ENCODE measurements around the gene ANGPTL8. TPM values are rescaled to one million over a fixed set of nuclear protein-coding genes. Genes with fewer than 3 reads are reported as not detected.
A peak's percentile ranks its signal among the peaks of the same experiment; 100 is the strongest.

ANGPTL8 gene
- total RNA-seq, 4 donors from 2014 or later: 2.0 TPM; not detected in 3

DNA sequence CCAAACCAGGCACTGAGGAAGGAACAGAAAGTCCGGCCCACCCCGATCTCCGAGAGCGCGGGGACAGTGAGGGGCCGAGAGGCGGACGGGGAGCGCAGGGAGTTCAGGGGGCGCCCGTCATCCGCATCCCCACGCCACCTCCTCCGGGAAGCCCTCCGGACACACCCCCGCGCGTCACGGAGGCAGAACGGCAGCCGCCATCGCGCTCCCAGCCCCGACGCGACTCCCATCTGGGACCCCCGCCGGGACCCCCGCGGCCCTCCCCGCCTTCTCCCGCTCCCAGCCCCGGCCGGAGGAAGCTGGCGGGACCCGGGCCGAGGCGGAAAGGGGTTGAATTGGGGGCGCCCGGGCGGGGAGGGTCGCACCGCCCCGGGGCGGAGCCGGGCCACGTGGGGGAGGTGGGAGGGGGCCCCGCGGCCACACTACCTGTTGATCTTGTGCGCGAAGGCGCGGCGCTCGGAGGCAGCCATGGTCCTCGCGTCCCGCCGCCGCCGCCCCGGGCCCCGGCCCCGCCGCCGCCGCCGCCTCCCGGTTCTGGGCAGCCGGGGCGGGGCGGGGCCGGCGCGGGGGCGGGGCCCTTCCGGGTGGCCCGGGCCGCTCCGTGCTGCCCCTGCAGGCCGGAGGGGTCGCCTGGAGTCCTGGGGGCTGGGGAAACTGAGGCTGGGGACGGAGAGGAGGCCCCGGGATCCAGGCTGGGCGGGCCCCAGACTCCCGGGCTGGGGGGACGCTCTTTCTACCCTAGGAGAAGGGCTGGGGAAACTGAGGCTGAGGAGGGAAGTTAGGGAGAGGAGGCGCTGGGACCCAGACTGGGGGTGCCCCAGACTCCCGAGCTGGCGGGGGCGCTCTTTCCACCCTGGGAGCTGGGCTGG, 22.8 kb downstream of the ANGPTL8 start, which contains the start of gene DOCK6:
Gene DOCK6 (minus strand): TSS at position 554 of the 869 bp plus-strand sequence. CDS start 84 bp downstream, at position 470.
- TF ChIP-seq, protein P1, sequence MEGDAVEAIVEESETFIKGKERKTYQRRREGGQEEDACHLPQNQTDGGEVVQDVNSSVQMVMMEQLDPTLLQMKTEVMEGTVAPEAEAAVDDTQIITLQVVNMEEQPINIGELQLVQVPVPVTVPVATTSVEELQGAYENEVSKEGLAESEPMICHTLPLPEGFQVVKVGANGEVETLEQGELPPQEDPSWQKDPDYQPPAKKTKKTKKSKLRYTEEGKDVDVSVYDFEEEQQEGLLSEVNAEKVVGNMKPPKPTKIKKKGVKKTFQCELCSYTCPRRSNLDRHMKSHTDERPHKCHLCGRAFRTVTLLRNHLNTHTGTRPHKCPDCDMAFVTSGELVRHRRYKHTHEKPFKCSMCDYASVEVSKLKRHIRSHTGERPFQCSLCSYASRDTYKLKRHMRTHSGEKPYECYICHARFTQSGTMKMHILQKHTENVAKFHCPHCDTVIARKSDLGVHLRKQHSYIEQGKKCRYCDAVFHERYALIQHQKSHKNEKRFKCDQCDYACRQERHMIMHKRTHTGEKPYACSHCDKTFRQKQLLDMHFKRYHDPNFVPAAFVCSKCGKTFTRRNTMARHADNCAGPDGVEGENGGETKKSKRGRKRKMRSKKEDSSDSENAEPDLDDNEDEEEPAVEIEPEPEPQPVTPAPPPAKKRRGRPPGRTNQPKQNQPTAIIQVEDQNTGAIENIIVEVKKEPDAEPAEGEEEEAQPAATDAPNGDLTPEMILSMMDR (IDR thresholded peaks at IDR 0.05): peak in 3 of 4 experiments; percentile 29 to 56 (median 40)
- TF ChIP-seq POLR2A (IDR thresholded peaks at IDR 0.05) (peak in 1 of 2 donors; percentile 9), POLR2AphosphoS5 (IDR thresholded peaks at IDR 0.05) (no peak), EP300 (IDR thresholded peaks at IDR 0.05) (no peak)
- Histone ChIP-seq H3K27me3 (no peaks in the 10 kb centered on the region), H3K4me1 (peaks cover 0 to 26% (median 4%) of the 10 kb centered on the region in 3 donors), H3K36me3 (no peaks in the 10 kb centered on the region), H3K9me3 (no peaks in the 10 kb centered on the region), H3K27ac (peak within 1 kb of the TSS; percentile 27 to 93 (median 82)), H3K4me3 (peak within 1 kb of the TSS; percentile 87 to 97)
- no CpG with 5 or more reads among the region's 91 CpGs for WGBS, 2 donors (ENCODE audit: low coverage in 1 of 2)
- ATAC-seq: peak; percentile 77

DNA sequence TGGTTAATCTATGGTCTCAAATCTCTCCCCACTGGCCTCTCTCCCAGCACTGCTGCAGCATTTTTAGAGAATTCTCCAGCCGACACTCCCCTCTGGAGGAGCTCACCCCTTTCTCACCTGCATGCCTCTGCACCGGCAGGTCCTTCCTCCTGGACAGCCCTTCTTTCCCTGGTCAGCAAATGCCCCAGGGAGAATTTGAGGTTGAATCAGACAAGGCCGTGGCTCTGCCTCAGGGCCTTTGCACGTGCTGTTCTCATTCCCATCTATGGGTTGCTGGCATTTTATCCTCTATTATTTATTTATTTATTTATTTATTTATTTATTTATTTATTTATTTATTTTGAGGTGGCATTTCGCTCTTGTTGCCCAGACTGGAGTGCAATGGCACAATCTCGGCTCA, 24.3 kb downstream of the ANGPTL8 start:
- Histone ChIP-seq H3K4me1 (peaks cover 0 to 33% (median 7%) of the 10 kb centered on the region in 3 donors), H3K27me3 (no peaks in the 10 kb centered on the region), H3K9me3 (no peaks in the 10 kb centered on the region), H3K4me3 (no peak overlapping the region), H3K36me3 (no peaks in the 10 kb centered on the region), H3K27ac (peak overlapping the region in 2 of 4 donors; percentile 31 to 67)
- WGBS, 2 donors (ENCODE audit: low coverage in 1 of 2): 91 to 100% methylated on average over 4 to 6 of the region's 6 CpGs
- TF ChIP-seq, protein P1 (IDR thresholded peaks at IDR 0.05): no peak
- TF ChIP-seq POLR2AphosphoS5 (IDR thresholded peaks at IDR 0.05): no peak
- TF ChIP-seq POLR2A (IDR thresholded peaks at IDR 0.05): no peak
- TF ChIP-seq EP300 (IDR thresholded peaks at IDR 0.05): no peak
- ATAC-seq: no peak

DNA sequence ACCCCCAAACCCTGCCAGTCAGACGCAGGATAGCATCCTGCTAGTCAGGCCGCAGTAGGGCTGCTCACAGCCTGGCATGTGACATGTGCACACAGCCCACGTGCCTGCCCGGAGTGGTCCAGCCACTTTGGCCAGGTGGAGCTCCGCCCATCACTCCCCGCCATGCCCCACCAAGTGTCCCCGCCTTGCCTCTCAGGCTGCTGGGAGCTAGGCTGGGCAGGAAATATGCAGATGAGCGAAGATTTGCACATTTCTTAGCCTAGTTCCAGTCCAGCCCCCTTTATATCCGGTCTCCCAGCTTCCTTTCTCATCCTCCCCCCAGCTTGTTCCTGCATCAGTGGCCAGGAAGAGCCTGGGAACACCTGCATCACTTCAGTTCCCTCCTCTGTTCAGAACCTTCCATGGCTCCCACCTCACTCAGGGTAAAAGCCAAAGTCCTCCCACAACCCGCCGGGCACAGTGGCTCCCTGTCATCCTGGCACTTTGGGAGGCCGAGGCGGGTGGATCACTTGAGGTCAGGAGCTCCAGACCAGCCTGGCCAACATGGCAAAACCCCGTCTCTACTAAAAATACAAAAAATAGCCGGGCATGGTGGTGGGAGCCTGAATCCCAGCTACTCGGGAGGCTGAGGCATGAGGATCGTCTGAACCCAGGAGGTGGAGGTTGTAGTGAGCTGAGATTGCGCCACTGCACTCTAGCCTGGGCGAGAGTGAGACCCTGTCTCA, 25.2 kb downstream of the ANGPTL8 start:
- TF ChIP-seq POLR2AphosphoS5 (IDR thresholded peaks at IDR 0.05): peak; percentile 5
- TF ChIP-seq, protein P1 (IDR thresholded peaks at IDR 0.05): no peak
- peak; percentile 24 for ATAC-seq
- Histone ChIP-seq H3K27me3 (no peaks in the 10 kb centered on the region), H3K9me3 (no peaks in the 10 kb centered on the region), H3K27ac (peak overlapping the region in 3 of 4 donors; percentile 34 to 67 (median 43)), H3K4me3 (no peak overlapping the region), H3K4me1 (peaks cover 0 to 42% (median 14%) of the 10 kb centered on the region in 3 donors), H3K36me3 (no peaks in the 10 kb centered on the region)
- 60 to 90% methylated on average over 2 to 8 of the region's 19 CpGs for WGBS, 2 donors (ENCODE audit: low coverage in 1 of 2)

DNA sequence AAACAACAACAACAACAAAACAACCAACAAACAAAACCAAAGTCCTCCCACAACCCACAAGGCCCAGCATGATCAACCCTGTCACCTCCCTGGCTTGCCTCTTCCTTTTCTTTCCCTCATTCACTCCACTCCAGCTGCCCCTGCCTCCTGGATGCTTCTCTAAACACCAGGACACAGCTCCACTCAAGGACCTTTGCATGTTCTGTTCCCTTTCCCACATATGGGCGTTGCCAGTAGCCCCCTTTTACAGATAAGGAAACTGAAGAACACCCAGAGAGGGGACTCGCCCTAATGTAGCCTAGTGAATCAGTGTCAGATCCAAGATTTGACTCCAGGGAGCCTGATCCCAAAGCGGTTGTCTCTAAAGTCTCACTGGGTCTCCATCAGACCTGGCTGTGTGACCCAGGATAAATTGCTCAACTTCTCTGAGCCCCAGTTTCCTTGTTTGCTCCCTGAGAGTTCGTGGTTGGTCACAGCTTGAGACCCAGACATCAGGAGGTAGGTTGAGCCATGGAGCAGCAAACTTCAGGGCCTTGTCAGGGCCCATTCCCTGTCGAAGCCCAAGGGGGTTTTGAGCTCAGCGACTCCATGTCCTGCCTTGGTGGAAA, 25.9 kb downstream of the ANGPTL8 start:
- no peaks in the 10 kb centered on the region for H3K27me3 ChIP-seq
- WGBS, 2 donors (ENCODE audit: low coverage in 1 of 2): 83% methylated on average over 3 of the region's 6 CpGs; no CpG with 5 or more reads in 1 of the 2 donors
- H3K4me3 ChIP-seq: no peak overlapping the region
- no peaks in the 10 kb centered on the region for H3K9me3 ChIP-seq
- no peak for ATAC-seq
- H3K4me1 ChIP-seq: peaks cover 0 to 45% (median 14%) of the 10 kb centered on the region in 3 donors
- H3K36me3 ChIP-seq: no peaks in the 10 kb centered on the region
- H3K27ac ChIP-seq: peak overlapping the region in 3 of 4 donors; percentile 34 to 67 (median 43)
- TF ChIP-seq POLR2A (IDR thresholded peaks at IDR 0.05): no peak
- TF ChIP-seq, protein P1 (IDR thresholded peaks at IDR 0.05): no peak
- no peak for TF ChIP-seq POLR2AphosphoS5 (IDR thresholded peaks at IDR 0.05)
- no peak for TF ChIP-seq EP300 (IDR thresholded peaks at IDR 0.05)

All from gastroesophageal sphincter (tissue), 4 donors.